Stimulated activated CD8-positive, alpha-beta memory T cell treated with anti-CD3 and anti-CD28 coated beads, Interleukin-12 subunit alpha, Interleukin-12 subunit beta, amount 100 ng/mL, for 1 hour (primary cell): ENCODE measurements around the gene DCLK1.
"Not testable (repeated sequence)": the region's sequence is repeated elsewhere in the genome, so short reads cannot be mapped to it uniquely, and the experiment has no call there.

ENCODE experiments used
- DNase-seq: peaks from one replicate; pipeline ENCODE4 v3.0.0-alpha.2; 2020; ENCODE audit warnings: low read depth

DCLK1 gene

DNA sequence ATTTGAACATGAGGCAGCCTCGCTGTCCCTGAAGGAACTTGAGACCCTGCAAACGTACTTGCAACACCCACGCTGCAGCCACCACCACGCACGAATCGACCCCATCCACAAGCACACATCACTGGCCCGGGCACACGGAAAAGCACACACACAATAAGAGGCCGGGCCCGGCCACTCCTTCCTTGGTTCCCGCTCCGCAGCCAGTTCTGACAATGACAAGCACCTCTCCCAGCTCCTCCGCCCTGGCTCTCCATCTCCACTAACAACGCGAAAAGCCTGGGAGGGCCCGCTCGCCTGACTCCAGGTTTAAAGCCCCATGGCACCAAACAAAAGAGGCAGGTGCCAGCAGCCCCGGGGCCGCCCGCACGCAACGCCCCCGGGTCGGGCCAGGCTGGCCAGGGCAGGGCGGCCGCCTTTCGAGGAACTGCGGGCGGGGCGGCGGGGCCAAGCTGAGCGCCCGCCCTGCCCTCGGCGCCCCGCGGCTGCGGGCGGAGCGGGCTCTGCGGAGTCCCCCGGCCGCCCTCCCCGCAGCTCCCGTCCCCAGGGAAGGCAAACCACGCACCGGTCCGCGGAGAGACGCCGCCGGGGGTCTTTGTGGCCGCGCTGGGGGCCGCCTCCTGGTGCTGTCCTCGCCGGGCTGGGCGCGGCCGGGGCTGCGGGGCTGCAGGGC is 495 bp downstream of the DCLK1 start:
- no peak for DNase-seq

GRCh38 chr13:36130193-36130551 is 1.0 kb downstream of the DCLK1 start:
- no peak for DNase-seq

DNA sequence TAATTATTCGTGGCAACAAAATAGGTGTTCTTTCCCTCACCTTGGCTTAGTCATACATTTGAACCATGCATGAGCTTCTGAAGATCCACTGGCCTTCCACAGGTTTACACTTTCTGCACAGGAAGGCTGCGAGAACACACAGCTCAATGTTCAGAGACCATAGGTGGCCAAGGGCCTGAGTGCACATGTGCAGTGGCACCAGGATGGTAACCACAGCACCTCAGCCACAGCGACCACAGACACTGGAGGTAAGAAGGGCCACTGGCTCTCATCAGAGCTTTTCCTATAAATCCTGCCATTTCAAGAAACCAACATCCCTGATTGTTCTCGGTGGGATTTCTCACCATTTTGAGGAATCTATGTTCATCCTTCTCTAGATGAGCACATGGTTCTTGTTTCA is 1.6 kb downstream of the DCLK1 start:
- no peak for DNase-seq

GRCh38 chr13:36126491-36126890 is 4.7 kb downstream of the DCLK1 start:
- DNase-seq: no peak

DNA sequence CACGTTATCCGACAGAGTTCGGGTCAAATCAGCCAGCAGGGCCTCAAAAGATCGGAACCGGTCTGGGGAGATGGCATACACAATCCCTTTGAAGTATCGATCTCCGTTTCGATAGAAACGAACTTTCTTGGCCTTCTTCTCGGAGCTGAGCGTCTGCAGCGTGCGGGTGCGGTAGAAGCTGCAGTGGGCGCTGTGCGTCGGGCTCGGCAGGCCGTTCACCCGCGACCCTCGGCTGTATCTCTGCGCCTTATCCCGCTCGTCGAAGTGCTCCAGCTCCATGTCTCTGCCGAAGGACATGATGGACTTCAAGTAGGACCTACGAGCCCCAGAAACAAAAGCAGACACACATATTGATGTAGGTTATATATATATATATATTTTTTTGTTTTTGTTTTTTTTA is 5.3 kb downstream of the DCLK1 start:
- DNase-seq: no peak

DNA sequence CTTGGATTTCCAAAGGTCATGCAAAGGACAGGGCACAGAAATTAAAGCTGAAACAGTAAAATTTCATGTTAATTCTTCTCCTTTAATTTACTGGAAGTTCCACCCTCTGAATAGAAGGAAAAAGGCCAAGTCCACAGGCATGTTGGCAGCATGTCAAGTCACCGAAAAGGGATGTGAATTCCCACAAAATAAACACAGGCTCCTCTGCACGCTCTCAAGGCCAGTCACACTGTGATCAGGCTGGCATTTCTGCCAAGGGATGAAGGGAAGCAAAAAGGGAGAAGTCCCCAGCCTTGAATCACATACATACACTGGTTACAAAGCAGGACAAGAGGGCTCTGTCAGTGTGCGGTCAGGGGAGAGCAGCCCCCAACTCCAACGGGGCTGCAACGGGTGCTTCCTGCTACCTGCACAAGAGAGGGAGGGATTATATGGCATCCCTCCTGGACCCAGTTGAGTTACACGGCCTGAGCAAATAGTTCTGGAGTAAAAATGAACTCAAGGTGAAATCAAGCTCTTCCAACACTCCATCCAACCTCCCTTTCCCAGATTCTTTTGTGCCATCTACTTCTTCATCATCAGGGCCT is 6.9 kb downstream of the DCLK1 start:
- no peak for DNase-seq

GRCh38 chr13:36115306-36115705 is 15.9 kb downstream of the DCLK1 start:
- no peak for DNase-seq

GRCh38 chr13:36114233-36114632 is 16.9 kb downstream of the DCLK1 start:
- no peak for DNase-seq

DNA sequence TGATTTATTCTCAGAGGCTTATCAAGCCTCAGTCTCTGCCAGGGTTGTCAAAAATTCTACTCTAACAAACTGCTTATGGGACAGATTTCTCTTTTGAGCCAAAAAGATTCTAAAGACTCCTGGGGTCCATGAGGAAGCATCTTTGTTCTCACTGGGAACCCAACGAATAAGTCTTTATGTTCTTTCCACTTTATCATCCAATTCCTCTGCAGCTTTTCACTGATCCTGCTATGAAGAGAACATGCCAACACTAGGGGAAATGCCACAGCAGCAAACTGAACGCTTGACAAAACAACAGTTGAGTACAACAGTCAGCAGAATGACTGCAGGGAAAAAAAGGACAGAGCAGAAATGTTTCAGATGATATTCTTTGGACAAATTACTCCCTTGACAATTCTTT is 22.2 kb downstream of the DCLK1 start:
- no peak for DNase-seq

GRCh38 chr13:36108342-36108741 is 22.8 kb downstream of the DCLK1 start:
- no peak for DNase-seq

DNA sequence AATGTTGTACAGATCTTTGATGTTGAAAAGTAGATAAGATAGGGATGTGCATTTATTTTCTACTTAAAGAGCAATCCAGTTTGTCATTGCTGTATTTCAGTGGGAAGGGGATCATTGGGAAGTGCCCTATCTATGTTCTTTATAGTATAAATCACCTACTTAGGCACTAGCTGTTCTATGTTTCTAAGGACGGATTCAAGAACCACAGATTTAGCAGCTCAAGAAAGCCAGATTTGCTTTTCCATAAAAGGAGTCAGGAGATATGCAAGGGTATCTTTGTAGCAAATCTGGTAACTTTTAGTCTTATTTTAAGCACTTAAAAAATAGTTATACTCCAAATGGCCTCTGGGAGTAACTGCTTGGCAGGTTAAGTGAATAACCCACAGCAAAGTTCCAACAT is 23.7 kb downstream of the DCLK1 start:
- DNase-seq: no peak

GRCh38 chr13:36105726-36106125 is 25.5 kb downstream of the DCLK1 start:
- no peak for DNase-seq

- no peak for DNase-seq
Observed at GRCh38 chr13:36102721-36103120, 28.5 kb downstream of the DCLK1 start.

- not testable (repeated sequence) for DNase-seq
Observed at GRCh38 chr13:36101907-36102306, 29.3 kb downstream of the DCLK1 start.

- DNase-seq: no peak
Observed at GRCh38 chr13:36101157-36101556, 30.0 kb downstream of the DCLK1 start.

DNA sequence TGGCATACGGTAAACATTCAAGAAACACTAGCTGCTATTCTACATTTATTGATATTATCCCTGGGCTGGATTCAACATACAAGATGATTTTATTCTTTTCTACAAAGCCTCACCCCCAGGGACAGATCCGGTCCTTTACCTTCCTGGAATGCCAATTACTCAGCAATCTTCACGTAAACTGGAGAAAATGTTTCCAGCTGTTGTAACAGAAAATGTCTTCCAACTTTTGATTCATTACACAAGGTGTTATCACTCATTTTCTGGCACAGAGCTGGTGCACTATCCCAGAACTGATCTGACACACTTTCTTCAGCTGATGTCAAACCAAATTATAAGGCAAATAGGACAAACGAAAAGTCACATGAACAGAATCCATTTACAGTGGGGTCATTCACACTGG is 33.1 kb downstream of the DCLK1 start:
- no peak for DNase-seq

- DNase-seq: no peak
Observed at GRCh38 chr13:36096461-36097416, 34.4 kb downstream of the DCLK1 start.

- DNase-seq: no peak
Observed at GRCh38 chr13:36094478-36094877, 36.7 kb downstream of the DCLK1 start.

DNA sequence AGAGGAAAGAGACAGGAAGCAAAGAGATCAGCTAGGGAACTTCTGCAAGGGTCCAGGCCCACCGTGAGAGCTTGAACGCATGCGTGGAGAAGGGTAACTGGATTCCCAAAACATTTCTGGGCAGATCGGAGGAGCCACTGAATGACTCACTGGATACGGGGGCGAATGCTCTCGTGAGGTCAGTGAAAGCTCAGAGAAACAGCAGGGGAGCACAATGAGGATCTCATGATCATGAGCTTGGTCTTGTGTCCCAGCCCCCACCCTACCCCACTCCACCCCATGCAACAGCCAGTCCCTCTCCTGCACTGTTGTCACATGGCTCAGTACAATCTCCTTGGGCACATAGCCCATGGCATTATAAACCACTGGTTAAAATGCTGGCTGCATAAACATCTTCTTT is 40.6 kb downstream of the DCLK1 start:
- DNase-seq: no peak

GRCh38 chr13:36089130-36089647 is 42.0 kb downstream of the DCLK1 start:
- DNase-seq: no peak

- no peak for DNase-seq
Observed at GRCh38 chr13:36088463-36088862, 42.7 kb downstream of the DCLK1 start.

GRCh38 chr13:36088001-36088400 is 43.2 kb downstream of the DCLK1 start:
- DNase-seq: no peak

DNA sequence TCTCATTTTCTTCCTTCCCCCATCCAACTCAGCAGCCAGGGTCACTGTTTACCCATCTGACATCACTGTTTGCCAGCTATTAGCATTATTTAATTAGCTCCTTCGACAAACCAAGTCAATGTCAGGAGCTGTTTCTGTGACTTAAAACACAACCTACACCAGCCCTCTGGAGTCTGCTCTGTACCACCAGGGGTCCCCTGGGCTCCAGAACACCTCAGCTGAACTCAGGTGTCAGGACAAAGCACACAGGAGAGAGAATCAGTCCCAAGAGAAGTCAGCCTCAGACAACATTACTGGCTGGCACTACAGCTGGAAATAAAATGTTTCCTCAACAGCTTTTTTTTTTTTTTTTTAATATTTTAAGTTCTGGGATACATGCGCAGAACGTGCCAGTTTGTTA is 45.1 kb downstream of the DCLK1 start:
- DNase-seq: no peak
